Osteocyte (in vitro differentiated cells): ENCODE measurements around the gene CCDC148. TPM values are rescaled to one million over a fixed set of nuclear protein-coding genes. Genes with fewer than 3 reads are reported as not detected.
"Not testable (repeated sequence)": the region's sequence is repeated elsewhere in the genome, so short reads cannot be mapped to it uniquely, and the experiment has no call there.

Source experiments
- DNase-seq: peaks from one replicate; pipeline ENCODE4 v3.0.0; 2021; ENCODE audit warnings: mixed read lengths; ENCODE audit not compliant: unreplicated experiment; ENCODE audit errors: extremely low spot score
- H3K27ac Mint-ChIP-seq: one replicate; pipeline ENCODE4 v1.8.0; 2021; ENCODE audit warnings: mild to moderate bottlenecking, mixed read lengths; ENCODE audit not compliant: unreplicated experiment
- H3K27me3 Mint-ChIP-seq: one replicate; pipeline ENCODE4 v1.8.0; 2021; ENCODE audit warnings: mixed read lengths; ENCODE audit not compliant: unreplicated experiment
- H3K36me3 Mint-ChIP-seq: one replicate; pipeline ENCODE4 v1.8.0; 2021; ENCODE audit warnings: mixed read lengths; ENCODE audit not compliant: unreplicated experiment
- H3K4me1 Mint-ChIP-seq: one replicate; pipeline ENCODE4 v1.8.0; 2021; ENCODE audit warnings: mixed read lengths; ENCODE audit not compliant: unreplicated experiment
- H3K4me3 Mint-ChIP-seq: one replicate; pipeline ENCODE4 v1.8.0; 2021; ENCODE audit warnings: mild to moderate bottlenecking, moderate library complexity, mixed read lengths; ENCODE audit not compliant: unreplicated experiment
- H3K9me3 Mint-ChIP-seq: one replicate; pipeline ENCODE4 v1.8.0; 2021; ENCODE audit warnings: mixed read lengths; ENCODE audit not compliant: unreplicated experiment
- total RNA-seq: library from RNA; stranded (reverse); gene quantifications from 2 replicates; pipeline ENCODE4 v1.2.1, GENCODE V29; 2021
- TF ChIP-seq, protein P1 (sequence below): fragments of 200-600 bp; sonication (generic); IDR thresholded peaks from 2 replicates; pipeline ENCODE4 v1.5.0; 2021; ENCODE audit warnings: antibody characterized with exemption, mild to moderate bottlenecking, moderate library complexity

CCDC148 gene
- total RNA-seq, 1 donor from 2014 or later, result 2.8 TPM

DNA sequence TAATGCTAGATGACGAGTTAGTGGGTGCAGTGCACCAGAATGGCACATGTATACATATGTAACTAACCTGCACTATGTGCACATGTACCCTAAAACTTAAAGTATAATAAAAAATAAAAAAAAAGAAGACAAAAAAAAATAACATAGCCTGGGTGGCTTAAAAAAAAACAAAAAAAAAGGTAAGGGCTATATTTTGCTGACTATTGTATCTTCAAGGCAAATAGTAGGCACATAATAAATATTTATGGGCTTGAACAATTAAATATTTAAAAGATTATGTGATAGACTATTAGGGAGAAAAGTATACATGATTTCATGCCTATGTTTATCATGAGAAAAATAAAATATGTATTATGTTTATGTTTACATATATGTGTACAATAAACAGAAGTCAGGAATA is 99.4 kb downstream of the CCDC148 start:
- Mint-ChIP-seq H3K27ac (no peak overlapping the region), H3K36me3 (no peaks in the 10 kb centered on the region), H3K4me1 (peaks cover 2% of the 10 kb centered on the region), H3K4me3 (no peak overlapping the region), H3K9me3 (peaks cover 8% of the 10 kb centered on the region), H3K27me3 (no peaks in the 10 kb centered on the region)
- TF ChIP-seq, protein P1, sequence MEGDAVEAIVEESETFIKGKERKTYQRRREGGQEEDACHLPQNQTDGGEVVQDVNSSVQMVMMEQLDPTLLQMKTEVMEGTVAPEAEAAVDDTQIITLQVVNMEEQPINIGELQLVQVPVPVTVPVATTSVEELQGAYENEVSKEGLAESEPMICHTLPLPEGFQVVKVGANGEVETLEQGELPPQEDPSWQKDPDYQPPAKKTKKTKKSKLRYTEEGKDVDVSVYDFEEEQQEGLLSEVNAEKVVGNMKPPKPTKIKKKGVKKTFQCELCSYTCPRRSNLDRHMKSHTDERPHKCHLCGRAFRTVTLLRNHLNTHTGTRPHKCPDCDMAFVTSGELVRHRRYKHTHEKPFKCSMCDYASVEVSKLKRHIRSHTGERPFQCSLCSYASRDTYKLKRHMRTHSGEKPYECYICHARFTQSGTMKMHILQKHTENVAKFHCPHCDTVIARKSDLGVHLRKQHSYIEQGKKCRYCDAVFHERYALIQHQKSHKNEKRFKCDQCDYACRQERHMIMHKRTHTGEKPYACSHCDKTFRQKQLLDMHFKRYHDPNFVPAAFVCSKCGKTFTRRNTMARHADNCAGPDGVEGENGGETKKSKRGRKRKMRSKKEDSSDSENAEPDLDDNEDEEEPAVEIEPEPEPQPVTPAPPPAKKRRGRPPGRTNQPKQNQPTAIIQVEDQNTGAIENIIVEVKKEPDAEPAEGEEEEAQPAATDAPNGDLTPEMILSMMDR, result no peak
- no peak for DNase-seq

DNA sequence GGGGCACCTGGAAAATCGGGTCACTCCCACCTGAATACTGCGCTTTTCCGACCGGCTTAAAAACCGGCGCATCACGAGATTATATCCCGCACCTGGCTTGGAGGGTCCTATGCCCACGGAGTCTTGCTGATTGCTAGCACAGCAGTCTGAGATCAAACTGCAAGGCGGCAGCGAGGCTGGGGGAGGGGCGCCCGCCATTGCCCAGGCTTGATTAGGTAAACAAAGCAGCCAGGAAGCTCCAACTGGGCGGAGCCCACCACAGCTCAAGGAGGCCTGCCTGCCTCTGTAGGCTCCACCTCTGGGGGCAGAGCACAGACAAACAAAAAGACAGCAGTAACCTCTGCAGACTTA is 105.1 kb downstream of the CCDC148 start:
- not testable (repeated sequence) for DNase-seq, H3K36me3 Mint-ChIP-seq, H3K9me3 Mint-ChIP-seq, H3K27ac Mint-ChIP-seq, H3K4me3 Mint-ChIP-seq, H3K4me1 Mint-ChIP-seq, H3K27me3 Mint-ChIP-seq

DNA sequence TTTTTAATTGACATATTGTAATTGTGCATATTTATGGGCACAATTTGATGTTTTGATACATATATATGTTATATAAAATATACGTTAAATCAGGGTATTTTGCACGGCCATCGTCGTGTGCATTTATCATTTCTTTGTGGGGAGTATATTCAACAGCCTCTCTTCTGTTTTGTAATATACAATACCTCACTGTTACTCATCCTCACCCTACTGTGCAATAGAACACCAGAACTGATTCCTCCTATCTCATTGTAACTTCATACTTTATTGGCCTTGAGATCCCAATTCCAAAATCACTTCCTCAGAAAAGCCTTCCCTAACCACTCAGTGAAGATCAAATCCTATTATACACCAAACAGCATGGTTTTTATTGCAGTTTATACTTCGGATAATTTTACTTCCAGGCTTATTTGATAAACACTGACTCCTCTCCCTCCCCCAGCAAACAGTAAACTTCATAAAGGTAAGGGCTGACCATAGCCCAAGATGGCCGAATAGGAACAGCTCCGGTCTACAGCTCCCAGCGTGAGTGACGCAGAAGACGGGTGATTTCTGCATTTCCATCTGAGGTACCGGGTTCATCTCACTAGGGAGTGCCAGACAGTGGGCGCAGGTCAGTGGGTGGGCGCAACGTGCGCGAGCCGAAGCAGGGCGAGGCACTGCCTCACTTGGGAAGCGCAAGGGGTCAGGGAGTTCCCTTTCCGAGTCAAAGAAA is 105.6 kb downstream of the CCDC148 start:
- H3K4me3 Mint-ChIP-seq, H3K9me3 Mint-ChIP-seq, H3K27me3 Mint-ChIP-seq, H3K4me1 Mint-ChIP-seq, H3K27ac Mint-ChIP-seq, DNase-seq, H3K36me3 Mint-ChIP-seq: not testable (repeated sequence)

DNA sequence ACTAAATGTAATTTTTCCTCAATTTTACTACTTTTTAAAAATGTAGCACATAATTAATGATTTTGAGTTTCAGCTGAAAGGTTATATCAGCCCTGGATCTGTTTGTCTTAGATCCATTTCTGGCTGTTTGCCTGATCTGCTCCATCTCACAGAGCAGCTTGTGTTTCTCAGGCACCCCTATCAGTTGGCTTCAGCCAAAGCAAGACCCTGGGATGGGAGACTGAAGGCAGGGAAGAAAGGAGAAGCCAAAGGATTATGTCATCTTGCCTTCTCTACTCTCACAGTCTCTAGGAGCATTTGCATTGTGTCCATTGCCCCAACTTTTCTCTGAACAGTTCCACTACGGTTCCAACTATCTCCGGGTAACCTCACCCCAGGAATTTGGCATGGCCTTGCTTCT is 110.5 kb downstream of the CCDC148 start:
- Mint-ChIP-seq H3K27me3 (no peaks in the 10 kb centered on the region), H3K9me3 (no peaks in the 10 kb centered on the region), H3K27ac (no peak overlapping the region), H3K4me1 (peaks cover 6% of the 10 kb centered on the region), H3K36me3 (no peaks in the 10 kb centered on the region), H3K4me3 (no peak overlapping the region)
- no peak for DNase-seq
- TF ChIP-seq, protein P1, result no peak

DNA sequence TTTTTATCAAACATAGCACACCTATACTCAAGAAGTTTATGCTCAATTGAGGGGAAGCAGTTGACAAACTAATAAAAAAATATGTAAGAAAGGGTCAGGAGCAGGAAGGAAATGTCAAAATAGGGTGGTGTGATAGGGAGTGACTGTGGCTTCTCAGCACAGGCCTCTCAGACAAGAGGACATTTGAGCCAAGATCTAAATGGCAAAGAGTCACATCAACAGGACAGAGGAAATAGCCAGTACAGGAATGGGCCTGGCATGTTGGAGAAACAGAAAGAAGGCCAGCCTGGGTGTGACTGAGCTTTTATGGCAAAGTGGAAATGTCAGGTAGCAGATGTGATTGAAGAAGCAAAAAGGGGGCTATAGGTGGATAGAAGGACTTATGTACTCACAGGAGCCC is 117.0 kb downstream of the CCDC148 start:
- no peak overlapping the region for H3K4me3 Mint-ChIP-seq
- no peaks in the 10 kb centered on the region for H3K36me3 Mint-ChIP-seq

DNA sequence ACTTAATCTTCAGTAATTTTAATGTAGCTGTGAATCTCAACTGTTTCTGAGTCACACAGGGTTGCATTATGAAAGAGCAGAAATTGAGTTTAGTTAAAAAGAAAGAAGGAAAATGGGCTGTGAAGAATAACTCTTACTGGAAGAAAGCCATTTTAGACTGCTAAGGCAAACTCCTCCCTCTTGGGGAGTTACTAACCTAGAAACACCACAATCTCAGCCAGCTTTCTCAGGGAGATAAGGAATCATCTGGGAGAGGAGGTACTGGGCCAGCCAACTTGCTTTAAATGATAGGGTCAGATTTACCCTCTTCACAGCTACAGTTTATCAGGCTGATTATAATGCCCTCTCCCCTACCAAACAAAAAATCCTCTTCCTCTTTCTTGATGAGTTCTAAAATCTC is 119.5 kb downstream of the CCDC148 start:
- DNase-seq, result no peak
- no peak overlapping the region for H3K4me3 Mint-ChIP-seq
- peaks cover 5% of the 10 kb centered on the region for H3K36me3 Mint-ChIP-seq
- H3K27ac Mint-ChIP-seq, result no peak overlapping the region
- peaks cover 7% of the 10 kb centered on the region for H3K9me3 Mint-ChIP-seq
- H3K4me1 Mint-ChIP-seq, result no peaks in the 10 kb centered on the region
- TF ChIP-seq, protein P1, result no peak
- H3K27me3 Mint-ChIP-seq, result no peaks in the 10 kb centered on the region

More for the DNA sequence above, 117.0 kb downstream of the CCDC148 start:
- H3K27ac Mint-ChIP-seq, result no peak overlapping the region
- DNase-seq, result no peak
- TF ChIP-seq, protein P1, result no peak
- H3K4me1 Mint-ChIP-seq, result no peaks in the 10 kb centered on the region
- no peaks in the 10 kb centered on the region for H3K9me3 Mint-ChIP-seq
- no peaks in the 10 kb centered on the region for H3K27me3 Mint-ChIP-seq

DNA sequence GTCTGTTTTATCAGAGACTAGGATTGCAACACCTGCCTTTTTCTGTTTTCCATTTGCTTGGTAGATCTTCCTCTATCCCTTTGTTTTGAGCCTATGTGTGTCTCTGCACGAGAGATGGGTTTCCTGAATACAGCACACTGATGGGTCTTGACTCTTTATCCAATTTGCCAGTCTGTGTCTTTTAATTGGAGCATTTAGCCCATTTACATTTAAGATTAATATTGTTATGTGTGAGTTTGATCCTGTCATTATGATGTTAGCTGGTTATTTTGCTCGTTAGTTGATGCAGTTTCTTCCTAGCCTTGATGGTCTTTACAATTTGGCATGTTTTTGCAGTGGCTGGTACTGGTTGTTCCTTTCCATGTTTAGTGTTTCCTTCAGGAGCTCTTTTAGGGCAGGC is 124.8 kb downstream of the CCDC148 start:
- H3K4me3 Mint-ChIP-seq, H3K27ac Mint-ChIP-seq, H3K4me1 Mint-ChIP-seq, DNase-seq, H3K36me3 Mint-ChIP-seq, H3K27me3 Mint-ChIP-seq: not testable (repeated sequence)
- peaks cover 19% of the 10 kb centered on the region for H3K9me3 Mint-ChIP-seq
